H9 (cell line): ENCODE measurements around the gene OLIG3. TPM values are rescaled to one million over a fixed set of nuclear protein-coding genes. Genes with fewer than 3 reads are reported as not detected.

Source experiments
- DNase-seq: peaks from one replicate; pipeline ENCODE4 v3.0.0-alpha.2; 2017
- H2AFZ ChIP-seq: one replicate; pipeline ENCODE4 v1.6.1; 2013; ENCODE audit warnings: mild to moderate bottlenecking, low read length, control low read depth, moderate library complexity
- H2AK5ac ChIP-seq: 2 replicates; pipeline ENCODE4 v1.6.1; 2013; ENCODE audit warnings: low read length, control low read depth, mixed read lengths; ENCODE audit not compliant: insufficient read length
- H2BK120ac ChIP-seq: one replicate; pipeline ENCODE4 v1.6.1; 2013; ENCODE audit warnings: low read depth, mild to moderate bottlenecking, low read length, control low read depth, inconsistent platforms; ENCODE audit not compliant: poor library complexity, severe bottlenecking
- H2BK12ac ChIP-seq: 2 replicates; pipeline ENCODE4 v1.6.1; 2013; ENCODE audit warnings: low read length, control low read depth, mixed read lengths, low read depth; ENCODE audit not compliant: insufficient read length
- H2BK15ac ChIP-seq: 2 replicates; pipeline ENCODE4 v1.6.1; 2013; ENCODE audit warnings: low read depth, low read length, control low read depth
- H2BK20ac ChIP-seq: one replicate; pipeline ENCODE4 v1.6.1; 2013; ENCODE audit warnings: low read depth, mild to moderate bottlenecking, low read length, control low read depth, inconsistent platforms; ENCODE audit not compliant: poor library complexity, severe bottlenecking
- H2BK5ac ChIP-seq: 2 replicates; pipeline ENCODE4 v1.6.1; 2013; ENCODE audit warnings: low read length, control low read depth, mixed read lengths; ENCODE audit not compliant: insufficient read length
- H3K14ac ChIP-seq: 2 replicates; pipeline ENCODE4 v1.6.1; 2013; ENCODE audit warnings: low read length, control low read depth; ENCODE audit not compliant: insufficient read depth
- H3K18ac ChIP-seq: 2 replicates; pipeline ENCODE4 v1.6.1; 2013; ENCODE audit warnings: low read depth, mild to moderate bottlenecking, mixed read lengths, low read length, control low read depth; ENCODE audit not compliant: insufficient read length
- H3K23ac ChIP-seq: 2 replicates; pipeline ENCODE4 v1.6.1; 2013; ENCODE audit warnings: low read length, control low read depth, mixed read lengths, low read depth; ENCODE audit not compliant: insufficient read length
- H3K23me2 ChIP-seq: 2 replicates; pipeline ENCODE4 v1.6.1; 2013; ENCODE audit warnings: low read depth, mild to moderate bottlenecking, mixed read lengths, low read length, control low read depth; ENCODE audit not compliant: insufficient read length, poor library complexity, severe bottlenecking
- H3K27ac ChIP-seq: 2 replicates; pipeline ENCODE4 v1.5.1; 2013; ENCODE audit warnings: low read length, control low read depth, mixed read lengths, low read depth; ENCODE audit not compliant: insufficient read length
- H3K27me3 ChIP-seq: 2 replicates; pipeline ENCODE4 v1.6.1; 2013; ENCODE audit warnings: low read length, control low read depth, inconsistent platforms; ENCODE audit not compliant: insufficient read depth
- H3K4ac ChIP-seq: 2 replicates; pipeline ENCODE4 v1.6.1; 2013; ENCODE audit warnings: low read depth, mild to moderate bottlenecking, control low read depth, inconsistent platforms, low read length, moderate library complexity
- H3K4me1 ChIP-seq: 2 replicates; pipeline ENCODE4 v1.6.1; 2013; ENCODE audit warnings: low read length, control low read depth, inconsistent platforms; ENCODE audit not compliant: insufficient read depth
- H3K4me2 ChIP-seq: 2 replicates; pipeline ENCODE4 v1.6.1; 2013; ENCODE audit warnings: low read length, control low read depth, mixed read lengths; ENCODE audit not compliant: insufficient read length, insufficient read depth
- H3K56ac ChIP-seq: 2 replicates; pipeline ENCODE4 v1.6.1; 2013; ENCODE audit warnings: low read depth, mild to moderate bottlenecking, mixed read lengths, low read length, control low read depth; ENCODE audit not compliant: insufficient read length
- H3K79me1 ChIP-seq: 2 replicates; pipeline ENCODE4 v1.6.1; 2013; ENCODE audit warnings: low read depth, mild to moderate bottlenecking, moderate library complexity, low read length, control low read depth, inconsistent platforms; ENCODE audit not compliant: insufficient read depth, poor library complexity, severe bottlenecking
- H3K79me2 ChIP-seq: 2 replicates; pipeline ENCODE4 v1.6.1; 2013; ENCODE audit warnings: low read length, control low read depth, inconsistent platforms; ENCODE audit not compliant: insufficient read depth
- H3K9ac ChIP-seq: 2 replicates; pipeline ENCODE4 v1.6.1; 2013; ENCODE audit warnings: low read length, control low read depth, mixed read lengths; ENCODE audit not compliant: insufficient read length; ENCODE audit errors: extremely low read depth
- H3K9me3 ChIP-seq: one replicate; pipeline ENCODE4 v1.6.1; 2013; ENCODE audit warnings: low read depth, low read length, inconsistent platforms; ENCODE audit not compliant: control insufficient read depth
- H3T11ph ChIP-seq: one replicate; pipeline ENCODE4 v1.6.1; 2013; ENCODE audit warnings: mild to moderate bottlenecking, low read length, control low read depth, inconsistent platforms
- H4K20me1 ChIP-seq: one replicate; pipeline ENCODE4 v1.6.1; 2013; ENCODE audit not compliant: control insufficient read depth, insufficient read length, insufficient read depth
- H4K5ac ChIP-seq: 2 replicates; pipeline ENCODE4 v1.6.1; 2013; ENCODE audit warnings: low read depth, mild to moderate bottlenecking, mixed read lengths, low read length, control low read depth; ENCODE audit not compliant: insufficient read length
- H4K8ac ChIP-seq: replicated peaks from 2 replicates; pipeline ENCODE4 v1.6.1; 2013; ENCODE audit warnings: low read length, control low read depth, mixed read lengths, low read depth; ENCODE audit not compliant: insufficient read length
- H4K91ac ChIP-seq: 2 replicates; pipeline ENCODE4 v1.6.1; 2013; ENCODE audit warnings: low read depth, mild to moderate bottlenecking, moderate library complexity, mixed read lengths, low read length, control low read depth; ENCODE audit not compliant: insufficient read length
- H3K27ac Mint-ChIP-seq, 3 experiments: 2 replicates in 2 of 3; 3 replicates in 1 of 3; pipeline ENCODE4 v1.8.0; 2020 to 2021; ENCODE audit warnings: mixed read lengths in 3 of 3, mild to moderate bottlenecking in 1 of 3, moderate library complexity in 1 of 3
- H3K27me3 Mint-ChIP-seq: 2 replicates; pipeline ENCODE4 v1.8.0; 2021; ENCODE audit warnings: low read depth, mild to moderate bottlenecking, moderate library complexity, mixed read lengths
- H3K36me3 Mint-ChIP-seq, 3 experiments: 2 replicates in 2 of 3; 3 replicates in 1 of 3; pipeline ENCODE4 v1.8.0; 2020 to 2021; ENCODE audit warnings: low read depth in 3 of 3, mixed read lengths in 3 of 3; ENCODE audit not compliant: insufficient read depth in 1 of 3
- H3K4me1 Mint-ChIP-seq, 2 experiments: 2 replicates each; pipeline ENCODE4 v1.8.0; 2020; ENCODE audit warnings: mixed read lengths in 2 of 2
- H3K4me3 Mint-ChIP-seq, 2 experiments: 2 replicates in 1 of 2; 3 replicates in 1 of 2; pipeline ENCODE4 v1.8.0; 2020 to 2021; ENCODE audit warnings: mild to moderate bottlenecking in 2 of 2, mixed read lengths in 2 of 2, moderate library complexity in 1 of 2
- H3K9me3 Mint-ChIP-seq, 2 experiments: 2 replicates in 1 of 2; 3 replicates in 1 of 2; pipeline ENCODE4 v1.8.0; 2020; ENCODE audit warnings: mild to moderate bottlenecking in 2 of 2, mixed read lengths in 2 of 2, moderate library complexity in 1 of 2
- CTCF ChIP-seq: fragments of 200-600 bp; sonication (generic); conservative IDR thresholded peaks from 3 replicates; pipeline ENCODE4 v1.8.0; 2021; ENCODE audit warnings: antibody characterized with exemption, mild to moderate bottlenecking
- WGBS: extraction: QIAGEN DNeasy Blood & Tissue Kit; methylation state at CpG from one replicate; pipeline ENCODE4 v1.1.7; 2013; ENCODE audit warnings: missing lambda C conversion rate, low lambda C conversion rate, mixed read lengths; ENCODE audit not compliant: insufficient read length; ENCODE audit errors: extremely low coverage; 5-methylcytosine and 5-hydroxymethylcytosine counted together
- total RNA-seq: library from RNA; stranded (reverse); gene quantifications from 2 replicates; pipeline ENCODE4 v1.2.1, GENCODE V29; 2021

Gene OLIG3
- total RNA-seq, 1 experiment from 2014 or later: 0.22 TPM

GRCh38 chr6:137471497-137471896 is 22.7 kb downstream of the OLIG3 start:
- H3K27ac ChIP-seq: no peak overlapping the region
- H4K20me1 ChIP-seq: no peaks in the 10 kb centered on the region
- no peak overlapping the region for H3T11ph ChIP-seq
- no peaks in the 10 kb centered on the region for H3K23me2 ChIP-seq
- DNase-seq: no peak
- H3K4me2 ChIP-seq: no peak overlapping the region
- H3K9me3 ChIP-seq: no peaks in the 10 kb centered on the region
- Mint-ChIP-seq H3K4me1 (peaks cover 34 to 38% of the 10 kb centered on the region in 2 experiments), H3K27me3 (peaks cover 7% of the 10 kb centered on the region; the same call in 1 of the 2 replicates), H3K27ac (no peak overlapping the region), H3K9me3 (no peaks in the 10 kb centered on the region; a peak in 1 of 5 replicates), H3K4me3 (no peak overlapping the region; a peak in 1 of 5 replicates), H3K36me3 (no peaks in the 10 kb centered on the region; a peak in 1 of 7 replicates)
- H2BK20ac ChIP-seq: no peak overlapping the region
- H2BK120ac ChIP-seq: no peak overlapping the region
- H3K18ac ChIP-seq: no peak overlapping the region
- H3K27me3 ChIP-seq: no peaks in the 10 kb centered on the region
- no peak overlapping the region for H3K4ac ChIP-seq
- WGBS: no CpG with 5 or more reads among the region's 5 CpGs
- no peak overlapping the region for H3K56ac ChIP-seq
- no peaks in the 10 kb centered on the region for H3K4me1 ChIP-seq
- H4K91ac ChIP-seq: no peak overlapping the region
- no peak overlapping the region for H2BK15ac ChIP-seq
- no peak overlapping the region for H2BK5ac ChIP-seq
- H3K9ac ChIP-seq: no peak overlapping the region
- H4K5ac ChIP-seq: no peak overlapping the region
- no peak overlapping the region for H2AFZ ChIP-seq
- H2BK12ac ChIP-seq: no peak overlapping the region
- peak overlapping the region; percentile 75; the same call in 1 of the 2 replicates for H3K14ac ChIP-seq
- H2AK5ac ChIP-seq: no peak overlapping the region
- H3K23ac ChIP-seq: no peak overlapping the region
- H3K79me2 ChIP-seq: no peaks in the 10 kb centered on the region
- no peak for TF ChIP-seq CTCF
- H4K8ac ChIP-seq: no peak overlapping the region
- H3K79me1 ChIP-seq: no peaks in the 10 kb centered on the region
